ENCODE data around the gene TMEM108.
"Not testable (repeated sequence)": the region's sequence is repeated elsewhere in the genome, so short reads cannot be mapped to it uniquely, and the experiment has no call there.

Gene TMEM108

DNA sequence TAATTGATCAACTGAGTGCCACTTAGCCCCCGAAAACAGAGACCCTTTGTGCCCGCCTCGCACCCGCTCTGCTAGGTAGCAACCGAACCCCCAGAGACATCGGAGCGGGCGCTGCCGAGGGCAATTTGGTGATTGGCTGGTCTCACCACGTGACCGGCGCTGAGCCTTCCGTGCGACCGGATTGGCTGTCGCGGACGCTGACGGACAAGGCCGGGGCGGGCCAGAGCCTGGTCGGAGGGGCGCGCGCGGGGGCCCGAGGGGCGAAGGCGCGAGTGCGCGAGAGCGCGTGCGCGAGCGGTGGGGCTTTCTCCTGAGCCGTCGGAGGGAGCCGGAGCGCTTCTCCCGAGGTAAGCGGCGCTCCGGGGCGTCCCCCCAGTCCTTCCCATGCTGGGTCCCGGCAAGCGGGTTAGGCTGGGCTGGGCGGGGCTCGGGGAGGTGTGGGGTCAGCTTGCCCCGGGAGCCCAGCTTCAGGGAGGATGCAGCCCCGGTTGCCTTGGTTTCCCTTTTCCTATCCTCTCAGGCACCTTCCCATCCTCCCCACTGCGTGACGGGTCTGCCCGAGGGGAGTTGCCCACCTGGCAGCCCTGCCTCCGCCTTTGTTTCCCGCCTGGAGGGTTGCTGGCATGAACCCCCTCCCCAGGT is at the start of gene TMEM108:
TSS of gene TMEM108 (plus strand) at position 303 of the 642 bp plus-strand sequence.
- peak; percentile 97 for DNase-seq (ENCODE audit: low spot score)

DNA sequence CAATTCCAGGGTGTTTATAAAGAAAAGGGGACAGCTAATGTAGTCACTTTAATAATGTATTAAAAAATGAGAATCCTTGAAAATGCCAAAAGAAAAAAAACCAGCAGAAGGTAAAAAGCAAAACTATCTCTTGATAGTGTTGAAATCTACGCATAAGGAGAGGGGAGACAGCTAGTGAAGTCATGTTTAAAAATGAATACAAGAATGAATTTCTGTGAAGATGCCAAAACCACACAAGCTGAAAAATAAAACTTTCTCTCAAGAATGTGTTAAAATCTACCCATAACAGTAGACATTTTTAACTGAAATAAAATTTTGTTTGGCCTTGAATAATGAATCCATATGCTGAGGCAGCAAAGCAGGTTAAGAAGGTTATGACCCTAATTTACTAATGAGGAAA is 42.2 kb upstream of the TMEM108 start:
- no peak for DNase-seq (ENCODE audit: low spot score)

DNA sequence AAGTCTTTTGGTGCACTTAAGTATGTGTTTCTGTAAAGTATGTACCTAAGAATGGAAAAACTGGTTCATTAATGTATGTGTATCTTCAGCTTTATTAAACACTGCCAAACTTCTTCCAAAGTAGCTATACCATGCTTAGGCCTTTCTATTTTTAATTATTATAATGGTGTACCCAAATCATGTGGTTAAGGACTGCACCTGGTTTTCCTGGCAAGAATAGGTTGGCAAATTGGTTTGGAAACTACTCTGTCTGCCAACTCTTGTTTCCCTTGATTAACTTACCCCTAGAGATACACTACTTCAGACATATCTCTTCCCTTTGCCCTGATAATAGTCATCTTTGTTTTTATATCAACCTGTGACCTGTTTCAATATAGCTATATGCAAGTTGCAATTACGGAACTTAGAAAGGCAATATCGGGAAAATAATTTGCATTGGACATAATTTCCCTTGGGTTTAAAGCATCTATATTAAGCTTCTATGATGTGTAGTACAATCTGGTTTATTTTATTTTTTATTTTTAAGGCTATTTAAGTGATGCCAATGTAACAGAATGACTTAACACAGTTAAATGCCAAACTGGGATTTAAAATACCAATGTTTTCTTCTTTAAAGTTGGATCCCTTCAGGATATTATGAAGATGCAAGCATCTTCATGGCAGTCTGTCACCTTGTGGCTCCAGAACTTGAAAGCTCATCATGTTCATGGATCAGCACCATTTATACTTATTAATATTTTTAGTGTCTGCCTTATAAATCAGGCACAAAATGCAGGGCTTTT is 40.6 kb upstream of the TMEM108 start:
- DNase-seq (ENCODE audit: low spot score) = no peak

DNA sequence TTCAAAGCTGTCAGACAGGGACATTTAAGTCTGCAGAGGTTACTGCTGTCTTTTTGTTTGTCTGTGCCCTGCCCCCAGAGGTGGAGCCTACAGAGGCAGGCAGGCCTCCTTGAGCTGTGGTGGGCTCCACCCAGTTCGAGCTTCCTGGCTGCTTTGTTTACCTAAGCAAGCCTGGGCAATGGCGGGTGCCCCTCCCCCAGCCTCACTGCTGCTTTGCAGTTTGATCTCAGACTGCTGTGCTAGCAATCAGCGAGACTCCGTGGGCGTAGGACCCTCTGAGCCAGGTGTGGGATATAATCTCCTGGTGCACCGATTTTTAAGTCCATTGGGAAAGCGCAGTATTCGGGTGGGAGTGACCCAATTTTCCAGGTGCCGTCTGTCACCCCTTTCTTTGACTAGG is 33.2 kb upstream of the TMEM108 start:
- DNase-seq (ENCODE audit: low spot score) = not testable (repeated sequence)

DNA sequence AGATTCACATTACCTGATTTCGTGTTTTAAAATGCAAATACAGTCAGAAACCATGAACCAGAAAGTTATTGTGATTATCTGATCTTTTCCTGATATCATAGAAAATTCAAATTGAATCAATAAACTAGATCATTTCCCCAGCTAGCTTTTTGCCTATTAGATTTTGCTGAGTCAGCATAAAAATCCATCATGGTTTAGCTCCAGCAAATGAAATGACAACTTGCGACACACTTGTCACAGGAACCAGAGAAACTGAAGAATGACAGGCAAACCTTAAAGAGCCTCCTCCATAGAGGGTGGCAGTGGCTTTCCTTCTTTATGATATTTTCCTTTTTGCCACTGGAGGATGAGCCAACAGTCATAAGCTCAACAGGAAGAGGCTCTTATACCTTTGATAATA is 30.6 kb upstream of the TMEM108 start:
- DNase-seq (ENCODE audit: low spot score) = no peak

DNA sequence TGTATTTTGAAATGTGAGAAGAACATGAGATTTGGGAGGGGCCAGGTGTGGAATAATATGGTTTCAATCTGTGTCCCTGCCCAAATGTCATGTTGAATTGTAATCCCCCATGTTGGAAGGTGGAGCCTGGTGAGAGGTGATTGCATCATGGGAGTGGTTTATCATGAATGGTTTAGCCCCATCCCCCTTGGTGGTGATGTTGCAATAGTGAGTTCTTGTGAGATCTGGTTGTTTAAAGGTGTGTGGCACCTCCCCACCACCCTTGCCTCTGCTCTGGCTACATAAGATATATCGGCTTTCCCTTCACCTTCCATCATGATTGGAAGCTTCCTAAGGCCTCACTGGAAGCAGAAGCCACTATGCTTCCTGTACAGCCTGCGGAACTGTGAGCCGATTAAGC is 23.9 kb upstream of the TMEM108 start:
- no peak for DNase-seq (ENCODE audit: low spot score)

DNA sequence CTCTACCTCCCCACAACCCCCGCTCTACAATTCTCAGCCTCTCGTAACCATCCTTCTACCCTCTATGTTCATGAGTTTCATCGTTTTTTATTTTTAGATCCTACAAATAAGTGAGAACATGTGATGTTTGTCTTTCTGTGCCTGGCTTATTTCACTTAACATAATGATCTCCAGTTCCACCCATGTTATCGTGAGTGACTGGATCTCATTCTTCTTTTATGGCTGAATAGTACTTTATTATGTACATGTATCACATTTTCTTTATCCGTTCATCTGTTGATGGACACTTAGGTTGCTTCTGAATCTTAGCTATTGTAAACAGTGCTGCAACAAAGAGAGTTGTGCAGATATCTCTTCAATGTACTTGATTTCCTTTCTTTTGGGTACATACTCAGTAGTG is 22.6 kb upstream of the TMEM108 start:
- DNase-seq (ENCODE audit: low spot score) = not testable (repeated sequence)

DNA sequence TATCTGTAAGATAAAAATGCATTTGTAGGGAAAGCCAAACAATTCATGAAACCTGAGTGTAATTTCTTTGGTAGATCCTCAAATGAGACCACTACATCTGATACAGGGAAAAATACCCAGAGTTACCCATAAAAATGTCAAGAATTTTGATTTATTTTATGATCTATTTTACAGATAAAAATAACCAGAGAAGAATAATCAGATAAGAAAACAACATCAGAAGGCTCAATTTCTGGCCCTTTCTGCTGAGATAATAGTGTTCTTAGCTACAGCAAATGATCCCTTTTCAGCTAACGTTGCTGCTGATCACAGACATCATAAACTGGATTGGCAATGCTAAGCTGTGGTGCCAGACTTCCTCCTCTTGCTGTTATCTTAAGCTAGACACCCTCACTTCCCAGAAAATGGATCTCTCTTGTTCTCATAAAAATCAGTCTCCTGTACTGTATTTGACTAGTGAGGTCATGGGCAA is 21.3 kb upstream of the TMEM108 start:
- DNase-seq (ENCODE audit: low spot score) = no peak

DNA sequence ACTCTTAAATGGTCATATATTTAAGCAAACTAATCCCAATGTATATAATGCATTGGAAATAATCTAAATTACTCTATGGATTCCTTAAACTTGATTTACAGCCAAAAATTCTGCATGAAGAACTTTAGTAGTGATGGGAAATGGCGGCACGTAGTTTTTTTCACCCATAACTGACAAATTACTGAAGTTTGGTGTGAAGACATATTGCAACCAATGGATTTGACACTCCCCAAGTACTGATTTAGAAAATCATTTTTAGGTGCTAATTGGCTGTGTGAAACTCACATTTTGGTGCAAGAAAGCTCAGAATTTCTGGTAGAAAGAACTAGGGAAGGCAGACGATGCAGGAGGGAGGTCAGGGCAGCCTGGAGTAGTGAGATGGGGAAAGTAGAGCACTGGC is 19.3 kb upstream of the TMEM108 start:
- no peak for DNase-seq (ENCODE audit: low spot score)

DNA sequence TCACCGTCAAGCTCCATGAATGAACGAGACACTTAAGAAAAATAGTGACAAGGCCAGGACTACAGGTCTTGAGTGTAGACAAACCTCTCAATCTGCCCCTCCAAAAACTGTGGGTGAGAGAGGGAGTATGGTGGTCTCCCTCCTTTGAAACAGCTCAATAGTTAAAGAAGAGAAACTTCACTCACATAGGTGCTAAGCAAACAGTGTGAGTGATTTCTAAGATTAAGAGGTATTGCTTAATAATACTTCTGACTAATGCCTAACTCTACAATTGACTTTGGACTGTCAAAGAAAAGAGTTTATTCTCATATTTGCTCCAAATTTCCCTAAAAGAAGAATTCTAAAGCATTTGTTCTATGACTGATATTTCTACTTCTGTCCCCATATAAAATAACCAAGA is 17.0 kb upstream of the TMEM108 start:
- no peak for DNase-seq (ENCODE audit: low spot score)

DNA sequence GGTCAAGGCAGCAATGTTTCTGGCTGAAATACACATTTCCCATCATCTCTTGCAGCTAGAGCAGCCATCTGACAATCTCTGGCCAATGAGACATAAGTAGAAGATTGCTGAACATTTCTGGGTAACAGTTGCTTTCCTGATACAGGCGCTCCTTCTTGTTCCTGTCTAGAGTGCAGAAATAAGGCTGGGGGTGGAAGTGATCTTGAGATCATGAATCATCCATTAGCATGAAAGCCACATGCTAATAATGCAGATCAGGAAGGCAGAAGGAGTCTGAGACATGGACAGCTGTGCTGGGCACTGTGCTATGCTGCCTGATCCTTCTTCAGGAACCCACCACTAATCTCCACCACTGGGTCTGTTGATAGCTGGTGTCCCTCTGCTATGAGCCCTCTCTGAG is 14.8 kb upstream of the TMEM108 start:
- DNase-seq (ENCODE audit: low spot score) = no peak

DNA sequence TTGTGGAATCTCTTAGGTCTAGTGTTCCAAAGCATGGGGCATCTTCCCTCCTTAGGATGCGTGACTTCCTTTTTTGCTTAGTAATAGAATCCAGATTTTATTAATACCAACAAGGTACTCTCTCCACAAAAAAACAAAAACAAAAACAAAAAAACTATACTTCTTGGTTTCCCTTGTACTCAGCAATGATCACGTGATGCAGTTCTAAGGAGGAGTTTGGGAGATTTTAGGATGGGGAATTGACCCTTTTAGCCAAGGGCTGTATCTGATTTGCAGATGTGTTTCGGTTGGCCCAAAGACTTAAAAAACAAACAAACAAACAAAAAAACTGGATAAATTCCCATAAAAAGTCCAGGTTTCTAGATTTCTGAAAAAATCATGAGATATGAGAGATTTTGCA is 12.6 kb upstream of the TMEM108 start:
- DNase-seq (ENCODE audit: low spot score) = no peak

DNA sequence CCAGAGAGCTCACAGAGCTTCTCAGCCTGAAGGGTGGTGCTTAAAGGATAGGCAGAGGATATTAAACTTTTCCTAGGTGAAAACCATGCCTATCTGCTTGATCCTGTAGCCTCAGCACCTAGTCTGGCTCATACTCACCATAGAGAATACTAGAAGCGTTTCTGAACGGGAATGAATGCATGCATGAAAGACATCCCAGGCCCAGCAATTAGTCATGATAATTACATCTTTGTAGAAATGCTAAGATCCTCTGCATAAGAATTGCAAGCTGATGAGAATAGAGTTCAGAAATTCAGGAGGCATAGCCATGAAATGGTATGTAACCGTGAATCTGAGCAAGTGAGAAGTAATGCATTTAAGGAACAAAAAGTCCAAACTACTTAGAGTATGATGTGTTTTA is 5.9 kb upstream of the TMEM108 start:
- DNase-seq (ENCODE audit: low spot score) = no peak

DNA sequence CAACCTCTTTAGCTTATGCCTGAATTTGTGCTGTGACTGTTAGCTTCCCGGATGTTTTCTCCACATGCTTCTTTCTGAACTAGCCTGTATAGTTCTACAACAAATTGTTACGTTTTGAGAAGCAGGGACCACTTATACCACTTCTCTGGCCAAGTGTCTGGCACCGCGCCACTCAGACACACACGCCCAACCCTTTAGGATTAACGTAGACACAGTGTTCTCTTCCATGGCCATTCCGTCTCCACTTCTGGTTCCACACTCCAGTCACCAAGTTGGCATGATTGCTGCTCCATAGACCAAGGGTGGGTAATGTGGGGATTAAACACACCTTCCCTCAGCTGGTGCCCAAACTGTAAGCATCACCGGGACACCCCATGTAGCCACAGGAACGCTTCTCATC is 755 bp upstream of the TMEM108 start:
- DNase-seq (ENCODE audit: low spot score) = no peak

DNA sequence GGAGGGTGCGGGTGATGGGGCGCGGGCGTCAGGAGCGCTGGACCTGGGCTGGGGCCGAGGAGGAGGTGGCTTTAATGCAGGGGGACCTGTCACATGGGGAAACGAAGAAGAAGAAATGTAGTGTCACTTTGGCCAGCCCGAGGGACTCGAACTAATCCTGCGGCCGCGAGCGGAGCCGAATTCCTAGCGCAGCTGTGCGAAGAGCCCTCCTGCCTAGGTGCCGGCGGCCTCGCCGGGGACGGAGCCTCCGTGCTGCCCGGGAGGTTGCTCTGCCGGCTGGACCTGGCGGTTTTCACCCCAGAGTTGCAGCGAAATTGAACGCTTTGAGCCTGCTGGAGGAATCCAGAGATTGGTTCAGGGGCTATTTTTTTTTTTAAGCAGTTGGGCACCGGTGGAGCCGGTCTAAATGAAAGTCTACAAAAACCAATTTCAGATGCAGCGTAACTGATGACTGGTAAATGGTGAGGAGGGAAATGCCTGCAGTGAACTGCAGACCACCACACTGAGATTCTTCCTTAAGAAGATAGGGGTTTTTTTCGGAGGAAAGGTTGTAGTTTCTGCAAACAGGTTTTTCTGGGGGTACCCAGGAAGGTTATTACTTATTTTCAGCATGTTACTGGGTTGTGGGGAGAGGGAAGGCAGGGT is 662 bp downstream of the TMEM108 start:
- peak; percentile 52 for DNase-seq (ENCODE audit: low spot score)

DNA sequence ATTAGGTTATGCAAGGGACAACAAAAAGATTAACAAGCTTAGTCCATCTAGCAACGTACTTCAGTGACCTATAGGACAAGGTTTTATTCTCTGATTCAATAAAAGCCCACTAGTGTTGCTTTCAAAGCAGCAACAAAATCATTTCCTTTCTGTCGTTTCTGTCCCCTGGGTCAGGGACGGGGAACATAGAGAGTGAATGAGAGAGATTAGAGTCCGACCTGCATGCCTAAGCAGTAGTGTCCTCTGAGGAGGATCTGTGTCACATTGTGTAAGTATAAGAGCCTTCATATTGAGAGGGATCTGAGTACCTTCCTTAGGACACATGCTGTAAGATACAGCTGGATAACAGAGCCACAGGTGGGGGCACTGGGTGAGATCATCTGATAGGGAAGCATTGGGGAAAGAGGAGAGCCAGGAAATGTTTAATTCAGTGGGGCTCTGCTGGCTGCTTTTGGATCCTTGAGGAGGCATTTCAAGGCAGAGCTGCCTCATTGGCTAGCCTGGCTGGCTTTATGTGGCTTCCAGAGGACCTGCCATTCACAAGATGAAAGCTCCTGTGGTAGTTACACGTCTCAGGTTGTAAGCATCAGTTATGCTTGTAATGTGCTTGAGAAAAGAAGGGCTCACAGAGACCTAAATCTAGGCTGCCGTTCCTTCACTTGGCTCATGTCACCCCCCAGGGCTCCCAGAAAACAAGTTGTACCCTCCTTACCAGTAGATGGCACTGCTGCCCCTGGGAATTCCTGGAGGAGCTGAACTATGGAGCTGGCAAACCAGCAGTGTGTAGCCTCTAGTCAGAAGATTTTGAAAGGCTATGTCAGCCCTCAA is 2.7 kb downstream of the TMEM108 start:
- DNase-seq (ENCODE audit: low spot score) = peak; percentile 80

DNA sequence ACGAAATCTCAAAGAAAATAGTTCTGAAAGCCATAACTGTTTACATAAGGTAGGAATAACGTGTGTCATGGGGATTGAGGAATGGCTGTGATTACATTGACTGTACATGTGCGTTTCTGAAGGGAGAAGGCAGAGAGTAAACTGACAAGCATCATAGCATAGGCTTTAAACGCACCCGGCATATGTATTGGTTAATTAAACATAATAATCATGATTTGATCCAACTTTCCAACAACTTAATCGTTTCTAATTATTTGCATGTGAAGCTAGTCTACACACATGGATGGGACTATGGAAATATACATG is 3.3 kb downstream of the TMEM108 start:
- DNase-seq (ENCODE audit: low spot score) = no peak

DNA sequence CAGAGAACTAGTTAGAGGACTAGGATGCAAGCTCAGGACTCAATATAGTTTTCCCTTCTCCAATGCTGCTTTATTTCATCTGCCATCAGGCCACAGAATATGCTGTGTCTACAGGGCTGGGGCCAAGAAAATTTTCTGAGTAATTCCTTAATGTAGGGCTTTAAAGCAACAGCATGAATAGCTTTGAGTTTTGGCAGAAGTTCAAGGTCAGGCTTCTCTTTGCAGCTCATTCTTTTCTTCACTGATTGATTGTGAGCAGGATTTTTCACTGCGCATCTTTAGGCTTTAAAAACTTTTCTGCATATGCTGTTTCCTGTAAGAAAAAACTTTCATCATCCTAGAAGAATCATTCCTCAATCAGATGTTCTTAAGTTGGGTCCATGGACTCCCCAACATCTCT is 4.6 kb downstream of the TMEM108 start:
- no peak for DNase-seq (ENCODE audit: low spot score)

DNA sequence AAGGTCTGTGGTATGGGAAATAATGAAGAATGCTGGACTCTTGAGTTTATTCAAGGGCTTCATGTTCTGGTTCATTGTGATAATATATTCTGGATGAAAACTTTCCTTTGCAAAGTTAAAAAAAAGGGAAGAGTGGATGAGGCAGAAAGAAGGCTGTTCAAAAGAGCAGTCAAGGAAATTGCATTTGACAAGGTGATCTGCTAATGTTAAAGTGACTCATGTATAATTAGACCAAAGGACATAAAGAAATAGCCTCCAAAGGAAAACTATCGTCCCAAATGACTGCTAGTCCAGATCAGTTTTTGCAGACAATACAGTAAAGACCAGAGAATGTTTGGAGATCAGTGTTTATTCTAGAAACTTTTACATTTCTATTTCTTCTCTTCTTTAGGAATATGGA is 9.8 kb downstream of the TMEM108 start:
- no peak for DNase-seq (ENCODE audit: low spot score)

DNA sequence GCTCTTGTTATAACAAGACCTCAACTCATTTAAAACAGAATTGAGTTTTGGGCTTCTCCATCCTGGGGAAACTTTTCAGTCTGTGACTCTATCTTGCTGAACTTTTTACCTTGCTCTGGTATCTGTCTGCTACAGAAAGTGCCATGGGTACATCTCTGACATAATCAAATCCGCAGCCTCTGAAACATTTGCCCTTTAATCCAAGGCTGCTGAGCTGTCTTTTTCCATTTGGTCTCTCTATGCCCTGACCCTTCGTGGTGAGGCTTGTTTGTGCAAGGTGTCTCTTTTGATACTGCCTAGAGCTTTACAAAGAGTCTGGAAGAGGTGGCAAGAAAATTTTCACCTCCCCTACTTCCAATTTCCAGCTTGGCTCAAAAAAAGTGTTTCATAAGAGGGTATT is 11.3 kb downstream of the TMEM108 start:
- DNase-seq (ENCODE audit: low spot score) = no peak

DNA sequence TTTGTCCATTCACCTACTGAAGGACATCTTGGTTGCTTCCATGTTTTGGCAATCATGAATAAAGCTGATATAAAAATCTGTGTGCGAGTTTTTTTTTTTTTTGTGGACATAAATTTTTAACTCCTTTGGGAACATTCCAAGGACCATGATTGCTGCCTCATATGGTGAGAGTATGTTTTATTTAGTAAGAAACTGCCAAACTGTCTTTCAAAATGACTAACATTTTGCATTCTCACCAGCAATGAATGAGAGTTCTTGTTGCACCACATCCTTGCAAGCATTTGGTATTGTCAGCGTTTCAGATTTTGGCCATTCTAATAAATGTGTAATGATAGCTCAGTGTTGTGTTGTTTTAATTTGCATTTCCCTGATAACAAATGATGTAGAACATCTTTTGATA is 12.7 kb downstream of the TMEM108 start:
- DNase-seq (ENCODE audit: low spot score) = no peak

DNA sequence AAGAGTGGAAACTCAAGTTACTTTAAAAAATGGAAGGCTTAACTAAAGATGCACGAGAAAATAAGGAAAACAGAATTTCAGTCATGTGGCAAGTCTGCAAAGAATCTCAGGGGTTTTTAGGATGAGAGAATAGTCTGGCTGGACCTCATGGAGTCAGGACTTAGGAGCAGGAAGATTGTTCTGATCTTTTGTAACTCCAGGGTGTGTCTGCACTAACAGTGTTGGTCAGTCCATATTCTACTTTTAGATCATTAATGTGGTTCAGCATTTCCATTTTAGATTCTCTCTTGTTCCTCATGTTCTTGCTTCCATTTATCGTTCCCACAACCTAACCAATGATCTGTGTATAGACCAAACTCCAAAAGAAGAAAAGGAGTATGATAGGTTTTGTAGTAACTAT is 15.3 kb downstream of the TMEM108 start:
- DNase-seq (ENCODE audit: low spot score) = no peak

DNA sequence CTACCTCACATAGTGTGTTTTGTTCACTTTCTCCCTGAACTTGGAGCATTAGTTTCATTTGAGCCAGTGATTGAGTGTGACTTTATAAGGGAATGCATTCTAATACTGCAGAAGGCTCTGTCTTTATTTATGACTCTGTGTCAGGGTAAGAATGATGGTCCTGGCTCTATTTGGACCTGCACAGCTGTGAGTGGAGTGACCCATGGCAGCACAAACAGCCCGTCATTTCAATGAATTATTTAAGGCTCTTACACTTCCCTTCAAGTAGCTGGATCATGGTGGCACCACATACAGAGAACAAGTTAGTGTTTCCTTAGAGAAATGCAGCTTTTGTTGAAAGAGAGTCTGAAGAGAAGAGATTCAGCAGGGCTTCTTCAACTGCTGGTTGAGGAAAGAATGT is 16.4 kb downstream of the TMEM108 start:
- DNase-seq (ENCODE audit: low spot score) = no peak

All from iPS-NIHi11 (cell line).